CD4-positive, alpha-beta T cell treated with Interleukin-15 for 1 hour (primary cell): ENCODE data around the gene WDFY4.

Experiments
- DNase-seq: peaks from one replicate; pipeline ENCODE4 v3.0.0-alpha.2; 2020

WDFY4 gene

GRCh38 chr10:48958598-48959190 lies 274.0 kb downstream of the WDFY4 start:
- no peak for DNase-seq

- DNase-seq, result no peak
Observed at GRCh38 chr10:48964038-48964437, 279.4 kb downstream of the WDFY4 start.

GRCh38 chr10:48965460-48965859 lies 280.8 kb downstream of the WDFY4 start:
- DNase-seq, result no peak

GRCh38 chr10:48968036-48968435 lies 283.4 kb downstream of the WDFY4 start:
- DNase-seq, result no peak

- DNase-seq, result no peak
Observed at GRCh38 chr10:48970046-48970445, 285.4 kb downstream of the WDFY4 start.

- DNase-seq, result no peak
Observed at GRCh38 chr10:48970654-48971053, 286.0 kb downstream of the WDFY4 start.

- no peak for DNase-seq
Observed at GRCh38 chr10:48973065-48973464, 288.4 kb downstream of the WDFY4 start.

GRCh38 chr10:48974510-48975156 lies 290.0 kb downstream of the WDFY4 start:
- DNase-seq, result no peak

GRCh38 chr10:48976196-48976595 lies 291.5 kb downstream of the WDFY4 start:
- DNase-seq, result no peak

GRCh38 chr10:48978318-48978717 lies 293.6 kb downstream of the WDFY4 start:
- no peak for DNase-seq

- no peak for DNase-seq
Observed at GRCh38 chr10:48981310-48981907, 296.7 kb downstream of the WDFY4 start.

- no peak for DNase-seq
Observed at GRCh38 chr10:48982584-48982983, 297.9 kb downstream of the WDFY4 start.

- no peak for DNase-seq
Observed at GRCh38 chr10:48983648-48984351, 299.1 kb downstream of the WDFY4 start.

- no peak for DNase-seq
Observed at GRCh38 chr10:48985621-48986158, 301.0 kb downstream of the WDFY4 start.

- no peak for DNase-seq
Observed at GRCh38 chr10:48990226-48990625, 305.6 kb downstream of the WDFY4 start.

GRCh38 chr10:48993627-48994026 lies 309.0 kb downstream of the WDFY4 start:
- DNase-seq, result no peak

GRCh38 chr10:48996329-48996728 lies 311.7 kb downstream of the WDFY4 start:
- no peak for DNase-seq

- no peak for DNase-seq
Observed at GRCh38 chr10:48999346-48999745, 314.7 kb downstream of the WDFY4 start.

- DNase-seq, result no peak
Observed at GRCh38 chr10:49000437-49001398, 316.0 kb downstream of the WDFY4 start.

GRCh38 chr10:49001402-49001801 lies 316.7 kb downstream of the WDFY4 start:
- DNase-seq, result no peak

- DNase-seq, result no peak
Observed at GRCh38 chr10:49001870-49002672, 317.4 kb downstream of the WDFY4 start.

GRCh38 chr10:49005270-49005669 lies 320.6 kb downstream of the WDFY4 start:
- DNase-seq, result no peak
